Tibial nerve (tissue), 4 donors: ENCODE data around the gene PRDM11.

ENCODE experiments used
- EP300 ChIP-seq, 2 donors: sonication (generic); formaldehyde crosslinking; IDR thresholded peaks; one replicate each; pipeline ENCODE4 v1.6.1; 2017; ENCODE audit warnings: antibody characterized with exemption in 2 of 2, mild to moderate bottlenecking in 1 of 2
- POLR2A ChIP-seq, 2 donors: fragments of 450-650 bp; IDR thresholded peaks; one replicate each; pipeline ENCODE4 v1.6.1; 2017; ENCODE audit warnings: antibody characterized with exemption in 2 of 2, mild to moderate bottlenecking in 2 of 2, moderate library complexity in 2 of 2
- TF ChIP-seq, protein P1 (sequence below), 5 experiments: fragments of 200-600 bp in 3 of 5; fragments of 450-650 bp in 2 of 5; sonication (generic) in 3 of 5; IDR thresholded peaks; one replicate each; pipeline ENCODE4 v1.5.1; 2016 to 2019; ENCODE audit warnings: antibody characterized with exemption in 5 of 5, mild to moderate bottlenecking in 3 of 5, moderate library complexity in 2 of 5

DNA sequence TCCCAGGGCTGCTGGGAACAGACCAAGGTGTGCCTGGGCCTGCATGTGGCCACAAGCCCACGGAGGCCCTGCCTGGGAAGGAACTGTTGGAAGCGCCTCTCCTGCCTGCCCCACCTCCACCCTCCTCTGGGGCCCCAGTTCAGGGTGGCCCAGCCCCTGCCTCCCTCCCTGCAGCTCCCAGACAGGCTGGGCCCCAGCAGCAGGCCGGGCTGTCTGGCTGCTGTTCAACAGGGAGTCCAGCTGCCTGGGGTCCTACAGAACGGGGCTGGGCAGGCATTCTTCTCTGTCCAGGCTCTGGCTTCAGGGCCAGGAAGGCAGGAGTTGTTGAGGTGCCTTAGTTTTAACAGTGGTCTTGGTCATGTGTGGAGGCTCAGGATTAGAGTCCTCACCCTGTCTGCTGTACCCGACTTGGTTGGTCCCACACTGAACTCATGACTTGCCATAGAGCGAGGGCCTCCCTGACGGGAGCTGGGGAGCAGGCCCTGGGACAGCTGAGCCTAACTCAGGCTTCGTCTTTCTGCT lies 11.8 kb downstream of the PRDM11 start:
- TF ChIP-seq POLR2A (IDR thresholded peaks at IDR 0.05) = no peak
- TF ChIP-seq, protein P1, sequence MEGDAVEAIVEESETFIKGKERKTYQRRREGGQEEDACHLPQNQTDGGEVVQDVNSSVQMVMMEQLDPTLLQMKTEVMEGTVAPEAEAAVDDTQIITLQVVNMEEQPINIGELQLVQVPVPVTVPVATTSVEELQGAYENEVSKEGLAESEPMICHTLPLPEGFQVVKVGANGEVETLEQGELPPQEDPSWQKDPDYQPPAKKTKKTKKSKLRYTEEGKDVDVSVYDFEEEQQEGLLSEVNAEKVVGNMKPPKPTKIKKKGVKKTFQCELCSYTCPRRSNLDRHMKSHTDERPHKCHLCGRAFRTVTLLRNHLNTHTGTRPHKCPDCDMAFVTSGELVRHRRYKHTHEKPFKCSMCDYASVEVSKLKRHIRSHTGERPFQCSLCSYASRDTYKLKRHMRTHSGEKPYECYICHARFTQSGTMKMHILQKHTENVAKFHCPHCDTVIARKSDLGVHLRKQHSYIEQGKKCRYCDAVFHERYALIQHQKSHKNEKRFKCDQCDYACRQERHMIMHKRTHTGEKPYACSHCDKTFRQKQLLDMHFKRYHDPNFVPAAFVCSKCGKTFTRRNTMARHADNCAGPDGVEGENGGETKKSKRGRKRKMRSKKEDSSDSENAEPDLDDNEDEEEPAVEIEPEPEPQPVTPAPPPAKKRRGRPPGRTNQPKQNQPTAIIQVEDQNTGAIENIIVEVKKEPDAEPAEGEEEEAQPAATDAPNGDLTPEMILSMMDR (IDR thresholded peaks at IDR 0.05) = no peak
- TF ChIP-seq EP300 (IDR thresholded peaks at IDR 0.05) = no peak
